ENCODE measurements around the gene CAMK2B.

- TF ChIP-seq CTCF (conservative IDR thresholded peaks at IDR 0.05; ENCODE audit: low read depth, low read length) (no peak), EZH2 (IDR thresholded peaks at IDR 0.05; ENCODE audit: borderline replicate concordance, low read depth, low read length, poor library complexity, severe bottlenecking) (no peak)
Observed at GRCh38 chr7:44213877-44214388, 111.5 kb downstream of the CAMK2B start.
